GM18907 (cell line): ENCODE measurements around the gene CDC34.

Experiments
- ATAC-seq: cut with Tn5 transposase; IDR thresholded peaks from one replicate; pipeline ENCODE4 v1.9.1; 2021; ENCODE audit warnings: mild to moderate bottlenecking, moderate library complexity; ENCODE audit not compliant: unreplicated experiment

CDC34 gene

DNA sequence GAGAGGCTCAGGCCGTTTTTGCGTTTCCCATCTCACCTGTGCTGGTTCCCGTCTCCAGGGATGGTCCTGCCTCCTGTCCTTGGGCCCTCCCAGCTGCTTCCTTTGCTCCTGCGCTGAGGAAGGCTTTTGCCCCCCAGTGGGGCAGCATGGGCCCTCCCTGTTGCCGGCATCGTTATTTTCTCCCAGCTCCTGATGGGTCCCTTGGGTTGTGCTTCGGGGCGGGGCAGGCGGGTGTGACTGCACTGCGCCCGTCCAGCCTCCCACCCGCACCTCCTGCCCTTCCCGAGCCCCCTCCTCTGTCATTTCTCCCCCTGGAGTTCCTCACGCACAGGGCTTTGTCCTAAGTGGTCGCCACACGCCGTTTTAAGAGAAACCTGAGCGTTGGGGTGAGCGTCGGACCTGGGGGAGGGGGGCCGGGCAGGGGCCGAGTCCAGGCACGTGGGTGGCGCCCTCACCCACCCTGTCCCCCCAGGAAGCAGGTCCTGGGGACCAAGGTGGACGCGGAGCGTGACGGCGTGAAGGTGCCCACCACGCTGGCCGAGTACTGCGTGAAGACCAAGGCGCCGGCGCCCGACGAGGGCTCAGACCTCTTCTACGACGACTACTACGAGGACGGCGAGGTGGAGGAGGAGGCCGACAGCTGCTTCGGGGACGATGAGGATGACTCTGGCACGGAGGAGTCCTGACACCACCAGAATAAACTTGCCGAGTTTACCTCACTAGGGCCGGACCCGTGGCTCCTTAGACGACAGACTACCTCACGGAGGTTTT is 9.5 kb downstream of the CDC34 start:
- ATAC-seq: no peak

DNA sequence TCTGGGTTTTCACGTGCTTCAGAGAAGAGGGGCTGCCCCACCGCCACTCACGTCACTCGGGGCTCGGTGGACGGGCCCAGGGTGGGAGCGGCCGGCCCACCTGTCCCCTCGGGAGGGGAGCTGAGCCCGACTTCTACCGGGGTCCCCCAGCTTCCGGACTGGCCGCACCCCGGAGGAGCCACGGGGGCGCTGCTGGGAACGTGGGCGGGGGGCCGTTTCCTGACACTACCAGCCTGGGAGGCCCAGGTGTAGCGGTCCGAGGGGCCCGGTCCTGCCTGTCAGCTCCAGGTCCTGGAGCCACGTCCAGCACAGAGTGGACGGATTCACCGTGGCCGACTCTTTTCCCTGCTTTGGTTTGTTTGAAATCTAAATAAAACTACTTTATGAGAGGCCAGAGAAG is 10.1 kb downstream of the CDC34 start:
- no peak for ATAC-seq

DNA sequence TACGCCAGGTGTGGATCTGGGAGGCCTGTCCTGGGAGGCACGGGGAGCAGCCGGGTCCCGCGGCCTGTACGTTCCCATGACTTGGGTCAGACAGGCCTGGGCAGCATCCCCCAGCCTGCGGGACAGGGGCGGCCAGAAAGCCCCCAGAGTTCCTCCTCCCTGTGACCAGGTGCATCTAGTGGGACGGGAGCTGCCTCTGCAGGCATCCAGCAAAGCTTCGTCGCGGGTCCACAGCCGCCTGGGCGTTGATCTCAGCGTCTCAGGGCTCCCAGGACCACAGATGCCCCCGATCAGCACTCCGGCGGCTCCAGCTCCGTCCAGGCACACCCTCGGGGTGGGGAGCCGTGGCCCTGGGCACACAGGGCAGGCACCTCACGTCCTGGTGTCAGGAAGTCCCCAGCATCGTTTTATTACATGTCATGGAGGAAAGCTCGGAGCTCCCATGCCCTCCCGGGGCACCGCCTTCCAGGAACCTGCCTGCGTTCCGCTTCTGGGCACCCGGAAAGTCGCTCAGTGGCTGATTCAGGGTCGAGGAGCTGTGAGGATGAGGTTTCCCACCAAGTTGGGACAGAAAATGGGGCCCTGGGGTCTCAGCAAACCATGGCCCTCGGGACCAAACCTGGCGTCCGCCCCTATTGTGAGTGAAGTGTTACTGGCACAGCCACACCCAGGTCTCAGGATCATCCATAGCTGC is 10.8 kb downstream of the CDC34 start:
- ATAC-seq: no peak

DNA sequence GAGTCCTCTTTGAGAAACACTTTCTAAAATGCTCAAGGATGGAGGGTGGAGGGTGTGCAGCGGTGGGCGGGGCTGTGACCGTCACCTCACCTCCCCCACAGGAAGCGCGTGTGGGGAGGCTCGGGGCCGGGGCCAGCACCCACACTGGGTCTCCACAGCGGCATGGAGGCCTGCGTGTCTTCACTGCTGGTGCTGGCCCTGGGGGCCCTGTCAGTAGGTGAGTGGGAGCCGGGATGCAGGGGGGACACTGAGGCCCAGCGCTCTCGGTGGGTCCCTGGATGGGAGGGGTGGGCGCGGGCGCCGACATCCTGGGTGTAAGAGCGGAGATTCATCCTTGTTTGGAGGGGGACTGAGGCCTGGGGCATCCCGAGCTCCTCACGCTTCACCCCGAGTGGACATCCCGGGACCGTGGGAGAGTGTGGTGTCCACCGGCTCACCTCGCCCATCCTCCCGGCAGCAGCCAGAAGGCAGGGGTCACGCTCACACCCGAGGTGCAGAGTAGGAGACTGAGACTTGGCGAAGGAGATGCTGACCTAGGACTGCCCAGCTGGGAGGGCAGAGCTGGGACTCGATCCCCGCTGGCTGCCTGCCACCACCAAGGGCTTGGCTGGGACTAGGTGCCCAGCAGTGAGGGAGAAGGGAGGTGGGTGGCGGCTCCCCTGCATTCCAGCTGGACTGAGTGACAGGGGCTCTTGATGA is 12.5 kb downstream of the CDC34 start, which contains the start of gene GZMM:
GZMM (plus strand) TSS at position 144 of the 699 bp plus-strand sequence; CDS start at position 163, 19 bp downstream.
- no peak for ATAC-seq

DNA sequence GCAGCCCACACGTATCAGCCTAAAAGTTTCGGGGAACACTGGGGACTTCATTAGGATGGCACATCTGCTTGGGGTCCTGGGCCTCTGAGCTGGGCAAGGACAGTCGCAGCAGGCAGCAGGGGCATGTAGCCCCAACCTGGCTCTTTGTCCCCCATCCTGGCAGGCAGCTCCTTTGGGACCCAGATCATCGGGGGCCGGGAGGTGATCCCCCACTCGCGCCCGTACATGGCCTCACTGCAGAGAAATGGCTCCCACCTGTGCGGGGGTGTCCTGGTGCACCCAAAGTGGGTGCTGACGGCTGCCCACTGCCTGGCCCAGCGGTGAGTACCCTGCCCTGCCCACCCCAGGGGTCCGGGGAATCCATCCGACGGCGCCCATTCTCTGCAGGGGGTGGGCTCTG is 15.6 kb downstream of the CDC34 start:
- no peak for ATAC-seq

DNA sequence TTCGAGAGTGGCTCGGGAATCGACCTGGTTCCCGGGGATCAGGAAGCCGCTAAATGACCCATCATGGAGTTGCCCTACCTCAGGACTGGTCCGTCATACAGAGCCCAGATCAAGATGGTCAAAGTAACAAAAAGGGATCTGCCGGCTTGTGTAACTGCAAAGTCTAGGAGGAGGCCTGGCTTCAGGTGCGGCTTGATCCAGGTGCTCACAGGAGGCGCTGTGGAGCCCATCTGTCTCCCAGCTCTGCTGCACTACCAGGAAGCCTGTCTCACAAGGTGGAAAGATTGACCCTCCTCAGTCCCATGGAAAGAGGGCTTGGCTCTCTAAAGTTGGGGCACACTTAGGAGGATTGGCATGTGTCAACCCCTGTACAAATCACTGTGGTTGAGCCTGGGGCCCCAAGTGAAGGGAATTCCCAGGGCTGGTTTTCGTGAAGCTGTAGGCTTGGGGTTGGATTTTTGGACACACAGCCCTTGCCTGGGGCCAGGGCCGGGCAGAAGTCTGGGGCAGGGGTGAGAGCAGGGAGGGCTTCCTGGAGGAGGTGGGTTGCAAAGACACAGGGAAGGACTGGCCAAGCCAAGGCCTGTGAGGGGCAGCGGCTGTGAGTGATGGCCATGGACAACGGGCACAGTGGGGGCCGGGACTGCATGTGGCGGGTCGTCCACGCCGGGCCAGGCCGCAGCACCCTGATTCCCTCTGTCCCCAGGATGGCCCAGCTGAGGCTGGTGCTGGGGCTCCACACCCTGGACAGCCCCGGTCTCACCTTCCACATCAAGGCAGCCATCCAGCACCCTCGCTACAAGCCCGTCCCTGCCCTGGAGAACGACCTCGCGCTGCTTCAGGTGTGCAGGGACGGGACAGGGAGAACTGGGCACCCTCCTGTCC is 16.5 kb downstream of the CDC34 start:
- no peak for ATAC-seq

DNA sequence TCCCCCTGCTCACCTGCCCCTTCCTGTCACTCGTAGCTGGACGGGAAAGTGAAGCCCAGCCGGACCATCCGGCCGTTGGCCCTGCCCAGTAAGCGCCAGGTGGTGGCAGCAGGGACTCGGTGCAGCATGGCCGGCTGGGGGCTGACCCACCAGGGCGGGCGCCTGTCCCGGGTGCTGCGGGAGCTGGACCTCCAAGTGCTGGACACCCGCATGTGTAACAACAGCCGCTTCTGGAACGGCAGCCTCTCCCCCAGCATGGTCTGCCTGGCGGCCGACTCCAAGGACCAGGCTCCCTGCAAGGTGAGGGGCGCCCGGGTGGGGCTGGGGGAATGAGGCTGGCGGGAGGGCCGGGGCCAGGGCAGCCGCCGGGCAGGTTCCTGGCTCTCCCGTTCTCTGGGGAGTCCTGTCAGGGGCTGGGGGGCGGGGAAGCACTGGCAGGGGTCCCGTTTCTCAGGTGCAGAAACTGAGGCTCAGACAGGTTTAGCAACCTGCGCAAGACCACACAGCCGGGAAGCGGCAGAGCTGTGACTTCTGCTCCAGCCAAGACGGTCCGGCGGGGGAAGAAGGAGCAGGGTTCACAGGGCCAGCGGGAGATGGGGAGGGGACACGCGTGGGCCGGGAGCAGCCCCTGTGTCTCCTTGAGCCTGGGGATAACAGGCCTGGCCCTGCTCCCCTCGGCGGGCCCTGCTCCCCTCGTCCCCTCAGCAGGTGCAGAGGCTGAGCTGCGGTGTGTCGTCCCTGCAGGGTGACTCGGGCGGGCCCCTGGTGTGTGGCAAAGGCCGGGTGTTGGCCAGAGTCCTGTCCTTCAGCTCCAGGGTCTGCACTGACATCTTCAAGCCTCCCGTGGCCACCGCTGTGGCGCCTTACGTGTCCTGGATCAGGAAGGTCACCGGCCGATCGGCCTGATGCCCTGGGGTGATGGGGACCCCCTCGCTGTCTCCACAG is 17.6 kb downstream of the CDC34 start:
- ATAC-seq: no peak

DNA sequence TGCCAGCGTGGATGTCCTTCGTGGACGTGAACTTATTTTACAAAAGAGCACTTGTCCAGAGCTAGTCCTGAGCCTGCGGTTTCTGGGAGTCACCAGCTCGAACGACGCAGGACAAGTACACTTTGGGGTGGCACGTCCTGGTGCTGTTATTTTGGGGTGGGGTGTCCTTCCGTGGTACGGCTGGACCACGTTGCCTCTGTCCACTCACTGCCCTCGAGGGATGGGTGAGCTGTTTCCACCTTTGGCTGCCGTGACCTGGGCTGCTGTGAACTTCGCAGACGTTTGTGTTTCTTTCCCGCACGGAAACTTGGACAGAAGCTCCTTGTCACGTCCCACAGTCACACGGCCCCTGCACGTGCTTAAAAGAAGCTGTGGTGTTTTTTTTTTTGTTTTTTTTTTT is 23.3 kb downstream of the CDC34 start:
- ATAC-seq: no peak

DNA sequence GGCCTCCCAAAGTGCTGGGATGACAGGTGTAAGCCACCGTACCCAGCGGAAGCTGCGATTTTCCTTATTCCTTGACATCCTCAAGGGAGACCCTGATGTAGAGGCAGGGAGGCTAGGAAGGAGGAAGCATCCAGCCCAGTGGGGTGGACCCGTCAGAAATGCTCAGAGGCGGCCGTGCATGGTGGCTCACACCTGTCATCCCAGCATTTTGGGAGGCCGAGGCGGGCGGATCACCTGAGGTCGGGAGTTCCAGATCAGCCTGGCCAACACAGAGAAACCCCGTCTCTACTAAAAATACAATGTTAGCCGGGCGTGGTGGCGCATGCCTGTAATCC is 23.9 kb downstream of the CDC34 start:
- ATAC-seq: no peak

DNA sequence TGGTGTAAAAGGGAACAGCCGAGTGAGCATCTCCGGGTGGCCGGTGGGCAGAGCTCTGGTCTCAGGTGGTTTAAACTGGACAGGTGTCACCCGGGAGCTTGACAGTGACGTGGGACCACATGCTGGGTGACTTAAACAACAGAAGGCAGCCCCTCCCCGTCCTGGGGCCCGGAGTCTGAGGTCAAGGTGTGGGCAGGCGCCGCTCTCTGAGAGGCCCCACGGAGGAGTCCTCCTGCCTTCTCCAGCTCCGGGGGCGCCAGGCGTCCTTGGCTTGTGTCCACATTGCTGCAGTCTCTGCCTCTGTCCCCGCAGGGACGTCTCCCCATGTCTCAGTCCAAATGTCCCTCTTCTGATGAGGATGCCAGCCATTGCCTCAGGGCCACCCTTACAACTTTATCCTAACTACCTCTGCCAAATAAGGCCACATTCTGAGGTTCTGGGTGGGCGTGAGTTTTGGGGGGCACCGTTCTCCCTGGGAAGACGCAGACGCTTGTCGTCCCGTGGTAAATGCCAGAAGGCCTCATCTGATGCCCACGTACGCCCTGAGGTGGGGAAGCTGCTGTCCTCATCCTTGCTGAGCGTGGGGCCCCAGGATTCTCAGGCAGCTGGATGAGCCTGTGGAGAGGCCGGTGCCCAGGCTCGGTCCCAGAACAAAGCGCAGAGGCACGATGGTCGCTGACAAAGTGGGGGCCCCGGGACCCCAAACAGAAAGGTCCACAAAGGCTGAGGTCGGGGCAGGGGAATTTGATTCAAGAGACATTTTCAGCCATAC is 25.2 kb downstream of the CDC34 start:
- ATAC-seq: no peak

DNA sequence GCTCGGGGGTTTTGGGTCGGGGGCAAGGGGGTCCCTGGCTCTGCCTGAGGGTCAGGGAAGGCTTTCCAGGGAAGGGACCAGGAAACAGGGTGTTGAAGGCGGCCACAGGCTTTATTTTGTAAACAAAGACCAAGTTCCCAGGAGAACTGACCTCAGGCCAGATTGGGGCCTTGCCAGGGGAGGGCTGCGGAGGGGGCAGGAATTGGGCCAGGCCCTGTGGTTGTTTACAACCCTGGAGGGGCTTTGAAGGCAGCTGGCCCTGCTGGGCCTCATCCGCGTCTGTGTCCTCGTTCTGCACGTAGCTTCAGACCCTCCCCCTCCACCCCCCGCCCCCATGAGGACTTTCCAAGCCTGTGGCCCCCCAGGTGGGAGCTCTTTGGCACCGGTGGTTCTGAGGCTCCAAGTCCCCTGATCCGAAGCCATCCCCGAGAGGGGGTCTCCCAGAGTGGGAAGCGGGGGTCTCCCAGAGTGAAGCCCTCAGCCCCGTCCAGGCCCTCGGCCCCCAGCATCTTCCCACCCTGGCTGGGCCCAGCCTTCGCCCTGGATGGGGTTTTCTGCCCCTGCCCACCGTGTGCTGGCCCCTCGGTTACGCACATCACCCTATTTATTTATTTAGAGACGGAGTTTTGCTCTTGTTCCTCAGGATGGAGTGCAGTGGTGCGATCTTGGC is 27.3 kb downstream of the CDC34 start:
- no peak for ATAC-seq

DNA sequence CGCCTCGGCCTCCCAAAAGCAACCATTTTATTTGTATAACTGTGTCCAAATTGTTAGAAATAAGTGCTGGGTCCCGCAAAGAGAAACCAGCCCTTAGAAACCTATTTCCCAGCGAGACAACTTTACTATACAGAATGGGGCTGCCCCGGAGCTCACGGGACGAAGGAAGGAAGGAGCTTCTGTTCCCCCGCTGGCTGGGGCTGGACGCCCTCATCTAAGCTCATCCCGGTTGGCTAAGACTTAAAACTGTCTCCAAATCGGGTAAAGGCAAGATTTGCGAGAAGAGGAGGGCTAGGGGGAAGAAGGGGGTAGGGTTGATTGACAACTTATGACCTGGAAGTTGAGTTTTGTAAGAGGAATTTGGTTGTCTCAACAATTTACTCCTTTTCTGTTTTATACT is 28.6 kb downstream of the CDC34 start:
- ATAC-seq: no peak

DNA sequence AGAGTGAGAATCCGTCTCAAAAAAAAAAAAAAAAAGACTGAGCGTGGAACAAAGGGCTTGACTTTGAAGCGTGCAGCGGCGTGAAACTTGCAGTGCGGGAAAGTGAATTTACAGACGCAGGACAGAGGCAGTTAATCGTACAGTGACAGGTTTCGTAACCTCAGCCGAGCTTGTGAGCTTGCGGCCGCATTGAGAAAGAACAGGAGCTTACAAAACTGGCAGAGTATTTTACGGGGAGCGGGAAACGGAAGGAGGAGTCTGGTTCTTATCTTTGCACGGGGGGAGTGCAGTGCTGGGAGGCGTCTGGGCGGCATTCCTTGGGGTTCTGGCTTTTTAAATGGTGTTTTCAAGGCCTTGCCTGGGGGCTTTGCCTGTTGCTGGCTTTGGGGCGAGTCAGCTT is 34.8 kb downstream of the CDC34 start:
- no peak for ATAC-seq

DNA sequence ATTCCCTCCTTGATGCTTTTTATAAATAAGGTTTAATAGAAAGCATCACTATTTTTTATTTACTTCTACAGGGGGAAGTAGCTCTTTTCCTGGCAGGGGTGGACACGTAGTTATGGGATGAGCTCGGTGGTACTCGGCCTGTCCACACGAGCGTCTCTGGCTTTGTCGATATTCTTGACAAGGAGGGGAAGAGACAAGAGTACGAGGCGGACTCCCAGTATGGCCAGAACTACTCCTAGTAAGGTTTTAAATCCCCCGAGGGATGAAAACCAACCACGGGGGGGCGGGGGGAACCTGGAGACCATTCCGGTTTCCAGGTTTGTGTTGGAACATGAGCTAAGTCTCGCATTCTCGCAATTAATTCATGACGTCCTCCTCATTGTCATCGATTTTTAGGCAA is 35.3 kb downstream of the CDC34 start:
- ATAC-seq: no peak

DNA sequence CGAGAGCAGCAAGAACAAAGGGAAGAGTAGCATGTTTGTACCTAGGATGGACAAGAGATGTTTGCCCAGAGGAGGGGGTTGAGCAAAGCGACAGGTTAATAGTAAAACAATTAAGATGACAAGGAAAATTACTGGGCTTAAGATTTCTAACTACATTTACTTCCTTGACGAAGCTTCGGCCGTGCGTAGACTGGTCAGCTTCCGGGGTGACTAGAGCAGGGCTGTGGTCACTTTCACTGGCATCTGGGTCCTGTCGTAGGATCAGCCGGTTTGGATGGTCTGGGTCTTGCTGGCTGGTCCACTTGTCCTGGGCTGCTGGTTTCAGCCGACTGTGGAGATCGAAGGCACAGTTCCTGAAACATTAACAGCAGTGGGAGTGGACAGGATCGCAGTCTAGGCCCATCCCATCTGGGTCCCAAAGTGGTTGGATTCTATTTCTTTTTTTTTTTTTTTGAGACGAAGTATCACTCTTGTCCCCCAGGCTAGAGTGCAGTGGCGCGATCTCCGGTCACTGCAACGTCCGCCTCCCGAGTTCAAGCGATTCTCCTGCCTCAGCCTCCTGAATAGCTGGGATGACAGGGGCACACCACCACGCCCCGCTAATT is 35.8 kb downstream of the CDC34 start:
- no peak for ATAC-seq

DNA sequence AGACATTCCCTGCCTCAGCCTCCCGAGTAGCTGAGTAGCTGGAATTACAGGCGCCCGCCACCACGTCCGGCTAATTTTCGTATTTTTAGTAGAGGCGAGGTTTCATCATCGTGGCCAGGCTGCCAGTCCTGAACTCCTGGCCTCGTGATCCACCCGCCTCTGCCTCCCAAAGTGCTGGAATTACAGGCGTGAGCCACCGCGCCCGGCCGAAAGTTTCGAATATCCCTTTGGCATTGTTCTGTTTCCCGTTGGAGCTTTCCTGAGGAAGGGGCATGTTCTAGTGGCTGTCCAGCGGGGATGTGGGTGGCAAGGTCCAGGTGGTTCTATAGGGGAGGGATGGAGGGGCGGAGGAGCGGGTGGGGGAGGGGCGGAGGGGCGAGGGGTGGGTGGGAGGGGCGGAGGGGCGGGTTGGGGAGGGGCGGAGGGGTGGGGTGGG is 38.7 kb downstream of the CDC34 start:
- no peak for ATAC-seq

DNA sequence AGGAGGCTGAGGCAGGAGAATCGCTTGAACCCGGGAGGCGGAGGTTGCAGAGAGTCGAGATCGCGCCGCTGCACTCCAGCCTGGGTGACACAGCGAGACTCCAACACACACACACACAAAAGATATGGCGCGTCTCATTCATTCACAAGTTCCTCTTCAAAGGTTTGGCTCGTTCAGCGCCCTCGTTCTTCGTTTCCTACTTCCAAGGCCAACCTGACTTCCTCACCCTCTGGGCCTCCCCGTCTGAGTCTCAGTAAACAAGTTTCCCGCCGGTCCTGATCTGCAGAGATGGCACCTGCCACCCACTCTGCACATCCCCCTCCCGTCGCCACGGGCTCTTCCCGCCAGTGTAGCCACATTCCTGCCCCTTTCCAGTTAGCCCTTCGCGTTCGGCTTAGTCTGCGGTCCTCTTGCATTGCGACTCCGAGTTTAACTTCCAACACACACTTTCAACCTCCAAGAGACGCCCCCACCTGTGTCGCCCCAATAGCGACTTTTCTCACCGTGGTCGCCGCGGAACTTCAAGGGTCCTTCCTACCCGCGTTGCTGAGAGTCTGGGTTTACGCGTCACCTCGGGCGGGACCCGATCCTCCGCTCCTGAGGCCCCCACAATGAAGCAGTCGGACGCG is 39.5 kb downstream of the CDC34 start:
- ATAC-seq: no peak

DNA sequence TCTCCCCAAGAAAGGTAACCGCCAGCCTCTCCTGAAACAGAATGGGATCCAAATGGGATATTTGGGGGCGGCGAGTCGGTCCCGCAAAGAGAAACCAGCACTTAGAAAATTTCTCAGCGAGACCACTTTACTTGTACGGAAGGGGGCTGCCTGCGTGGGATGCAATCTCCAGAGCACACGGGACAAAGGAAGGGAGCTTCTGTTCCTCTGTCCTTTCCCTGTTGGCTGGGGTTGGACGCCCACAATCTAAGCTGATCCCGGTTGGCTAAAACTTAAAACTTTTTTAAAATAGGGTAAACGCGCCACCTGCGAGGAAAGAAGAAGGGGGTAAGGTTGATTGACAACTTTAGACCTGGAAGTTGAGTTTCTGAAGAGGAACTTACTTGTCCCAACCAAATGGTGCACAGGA is 40.0 kb downstream of the CDC34 start:
- peak; percentile 18 for ATAC-seq
